ENCODE data around the gene REP15. TPM values are rescaled to one million over a fixed set of nuclear protein-coding genes. Genes with fewer than 3 reads are reported as not detected.
"Not testable (repeated sequence)": the region's sequence is repeated elsewhere in the genome, so short reads cannot be mapped to it uniquely, and the experiment has no call there.

The REP15 gene
- total and polyA plus RNA-seq, 4 donors = 0.63 to 2.1 (median 1.7) TPM

- H3K4me3 ChIP-seq = no peak overlapping the region
- ATAC-seq (ENCODE audit: insufficient read depth, low FRiP score) (no peak), DNase-seq (peak; percentile 43 to 52 (median 50))
- no peaks in the 10 kb centered on the region for H3K4me1 ChIP-seq (ENCODE audit: control insufficient read depth in 5 of 5, insufficient read depth in 5 of 5, low read length in 5 of 5)
- no peak overlapping the region for H3K9ac ChIP-seq (ENCODE audit: insufficient read depth in 1 of 2, low read length in 2 of 2)
- H3K27me3 ChIP-seq (ENCODE audit: control insufficient read depth in 3 of 3, insufficient read depth in 3 of 3, low read length in 2 of 3) = no peaks in the 10 kb centered on the region
- H3K27ac ChIP-seq (ENCODE audit: low read depth in 1 of 2, low read length in 1 of 2) = no peak overlapping the region
- TF ChIP-seq CTCF (IDR thresholded peaks at IDR 0.05; ENCODE audit: control extremely low read depth, extremely low read depth) = peak; percentile 60
- 61 to 62% methylated on average over 3 of the region's 3 CpGs for WGBS, 2 donors
- H3K36me3 ChIP-seq (ENCODE audit: control insufficient read depth in 4 of 4, insufficient read depth in 4 of 4, low read length in 4 of 4) = peaks cover 7 to 26% (median 12%) of the 10 kb centered on the region in 4 donors
- no peaks in the 10 kb centered on the region for H3K9me3 ChIP-seq (ENCODE audit: control insufficient read depth in 4 of 4, insufficient read depth in 3 of 4, low read length in 3 of 4)
These were observed 36.9 kb downstream of the REP15 start for GRCh38 chr12:27733052-27733656.

DNA sequence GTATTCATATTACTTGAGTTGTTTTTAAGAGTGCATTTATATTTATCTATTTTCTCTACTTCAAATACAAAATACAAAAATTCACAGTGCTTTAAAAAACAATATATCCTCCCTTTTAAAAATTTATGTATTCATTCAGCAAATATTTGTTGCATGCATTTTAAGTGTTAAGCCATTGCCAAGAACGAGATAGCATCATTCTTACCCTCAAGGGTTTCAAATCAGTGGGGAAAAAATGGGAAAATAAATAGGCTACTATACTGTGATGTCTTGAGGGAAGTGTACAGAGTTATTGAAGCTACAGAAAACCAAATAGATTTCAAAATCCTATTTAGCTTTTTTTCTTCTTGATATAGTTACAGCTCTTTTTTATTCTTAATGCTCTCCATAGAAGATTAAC is 37.5 kb downstream of the REP15 start:
- WGBS, 2 donors = 95 to 96% methylated on average over 1 of the region's 1 CpG
- no peaks in the 10 kb centered on the region for H3K9me3 ChIP-seq (ENCODE audit: control insufficient read depth in 4 of 4, insufficient read depth in 3 of 4, low read length in 3 of 4)

DNA sequence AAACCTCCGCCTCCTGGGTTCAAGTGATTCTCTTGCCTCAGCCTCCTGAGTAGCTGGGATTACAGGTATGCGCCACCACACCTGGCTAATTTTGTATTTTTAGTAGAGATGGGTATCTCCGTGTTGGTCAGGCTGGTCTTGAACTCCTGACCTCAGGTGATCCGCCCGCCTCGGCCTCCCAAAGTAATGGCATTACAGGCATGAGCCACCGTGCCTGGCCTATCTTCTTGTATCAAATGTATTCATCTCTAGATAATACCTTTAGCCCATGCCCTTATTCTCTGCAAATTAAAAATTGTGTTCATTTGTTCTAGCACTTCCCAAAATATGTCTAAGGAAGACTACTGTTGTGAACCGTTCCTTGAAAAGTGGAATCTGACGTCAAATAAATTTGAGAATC is 38.1 kb downstream of the REP15 start:
- not testable (repeated sequence) for H3K27me3 ChIP-seq (ENCODE audit: control insufficient read depth in 3 of 3, insufficient read depth in 3 of 3, low read length in 2 of 3); H3K27ac ChIP-seq (ENCODE audit: low read depth in 1 of 2, low read length in 1 of 2); ATAC-seq (ENCODE audit: insufficient read depth, low FRiP score); H3K9me3 ChIP-seq (ENCODE audit: control insufficient read depth in 4 of 4, insufficient read depth in 3 of 4, low read length in 3 of 4); H3K4me1 ChIP-seq (ENCODE audit: control insufficient read depth in 5 of 5, insufficient read depth in 5 of 5, low read length in 5 of 5); H3K9ac ChIP-seq (ENCODE audit: insufficient read depth in 1 of 2, low read length in 2 of 2); H3K4me3 ChIP-seq; DNase-seq
- 95 to 96% methylated on average over 9 of the region's 9 CpGs for WGBS, 2 donors
- peaks cover 10 to 29% (median 13%) of the 10 kb centered on the region in 4 donors for H3K36me3 ChIP-seq (ENCODE audit: control insufficient read depth in 4 of 4, insufficient read depth in 4 of 4, low read length in 4 of 4)

More for the DNA sequence above, 37.5 kb downstream of the REP15 start:
- H3K9ac ChIP-seq (ENCODE audit: insufficient read depth in 1 of 2, low read length in 2 of 2) = no peak overlapping the region
- DNase-seq (no peak), ATAC-seq (ENCODE audit: insufficient read depth, low FRiP score) (no peak)
- H3K4me3 ChIP-seq = no peak overlapping the region
- H3K27ac ChIP-seq (ENCODE audit: low read depth in 1 of 2, low read length in 1 of 2) = no peak overlapping the region
- H3K27me3 ChIP-seq (ENCODE audit: control insufficient read depth in 3 of 3, insufficient read depth in 3 of 3, low read length in 2 of 3) = no peaks in the 10 kb centered on the region
- no peaks in the 10 kb centered on the region for H3K4me1 ChIP-seq (ENCODE audit: control insufficient read depth in 5 of 5, insufficient read depth in 5 of 5, low read length in 5 of 5)
- H3K36me3 ChIP-seq (ENCODE audit: control insufficient read depth in 4 of 4, insufficient read depth in 4 of 4, low read length in 4 of 4) = peaks cover 7 to 26% (median 12%) of the 10 kb centered on the region in 4 donors
- TF ChIP-seq CTCF (IDR thresholded peaks at IDR 0.05; ENCODE audit: control extremely low read depth, extremely low read depth) = no peak

DNA sequence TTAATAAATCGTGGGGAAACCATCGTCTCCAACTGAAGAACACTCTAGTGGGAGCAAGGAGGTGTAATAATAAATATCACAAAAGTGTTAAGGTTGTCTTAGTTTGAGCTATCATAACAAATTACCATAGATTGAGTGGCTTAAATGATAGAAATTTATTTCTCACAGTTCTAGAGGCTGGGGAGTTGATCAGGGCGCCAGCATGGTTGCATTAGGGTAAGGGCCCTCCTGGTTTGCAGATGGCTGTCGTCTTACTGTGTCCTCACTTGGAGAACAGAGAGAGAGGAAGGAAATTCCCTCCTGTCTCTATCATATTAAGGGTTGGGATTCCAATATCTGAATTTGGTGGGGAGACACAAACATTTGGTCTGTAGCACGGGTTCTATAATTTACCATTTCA is 47.4 kb downstream of the REP15 start:
- Histone ChIP-seq H3K27ac (ENCODE audit: low read depth in 1 of 2, low read length in 1 of 2) (no peak overlapping the region), H3K36me3 (ENCODE audit: control insufficient read depth in 4 of 4, insufficient read depth in 4 of 4, low read length in 4 of 4) (peaks cover 3 to 23% (median 11%) of the 10 kb centered on the region in 4 donors)
- no peak for DNase-seq

DNA sequence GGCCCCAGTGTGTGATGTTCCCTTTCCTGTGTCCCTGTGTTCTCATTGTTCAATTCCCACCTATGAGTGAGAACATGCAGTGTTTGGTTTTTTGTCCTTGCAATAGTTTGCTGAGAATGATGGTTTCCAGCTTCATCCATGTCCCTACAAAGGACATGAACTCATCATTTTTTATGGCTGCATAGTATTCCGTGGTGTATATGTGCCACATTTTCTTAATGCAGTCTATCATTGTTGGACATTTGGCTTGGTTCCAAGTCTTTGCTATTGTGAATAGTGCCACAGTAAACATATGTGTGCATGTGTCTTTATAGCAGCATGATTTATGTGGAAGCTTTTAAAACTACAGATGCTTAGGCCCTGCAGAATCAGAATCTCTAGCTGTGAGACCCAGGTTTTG is 49.5 kb downstream of the REP15 start:
- H3K36me3 ChIP-seq (ENCODE audit: control insufficient read depth in 4 of 4, insufficient read depth in 4 of 4, low read length in 4 of 4) = peaks cover 3 to 15% (median 8%) of the 10 kb centered on the region in 4 donors
- not testable (repeated sequence) for H3K9ac ChIP-seq (ENCODE audit: insufficient read depth in 1 of 2, low read length in 2 of 2); H3K4me1 ChIP-seq (ENCODE audit: control insufficient read depth in 5 of 5, insufficient read depth in 5 of 5, low read length in 5 of 5); ATAC-seq (ENCODE audit: insufficient read depth, low FRiP score); H3K4me3 ChIP-seq; DNase-seq; H3K9me3 ChIP-seq (ENCODE audit: control insufficient read depth in 4 of 4, insufficient read depth in 3 of 4, low read length in 3 of 4); H3K27ac ChIP-seq (ENCODE audit: low read depth in 1 of 2, low read length in 1 of 2); H3K27me3 ChIP-seq (ENCODE audit: control insufficient read depth in 3 of 3, insufficient read depth in 3 of 3, low read length in 2 of 3)
- WGBS, 2 donors = 73 to 84% methylated on average over 1 of the region's 1 CpG

More for the DNA sequence above, 47.4 kb downstream of the REP15 start:
- TF ChIP-seq CTCF (IDR thresholded peaks at IDR 0.05; ENCODE audit: control extremely low read depth, extremely low read depth) = no peak
- H3K9ac ChIP-seq (ENCODE audit: insufficient read depth in 1 of 2, low read length in 2 of 2) = no peak overlapping the region
- no peaks in the 10 kb centered on the region for H3K9me3 ChIP-seq (ENCODE audit: control insufficient read depth in 4 of 4, insufficient read depth in 3 of 4, low read length in 3 of 4)
- ATAC-seq (ENCODE audit: insufficient read depth, low FRiP score) = no peak
- peaks cover 0 to 1% (median 0%) of the 10 kb centered on the region in 5 donors for H3K4me1 ChIP-seq (ENCODE audit: control insufficient read depth in 5 of 5, insufficient read depth in 5 of 5, low read length in 5 of 5)
- no peak overlapping the region for H3K4me3 ChIP-seq
- 97 to 98% methylated on average over 5 of the region's 5 CpGs for WGBS, 2 donors
- H3K27me3 ChIP-seq (ENCODE audit: control insufficient read depth in 3 of 3, insufficient read depth in 3 of 3, low read length in 2 of 3) = no peaks in the 10 kb centered on the region

All from lung (tissue), 12 donors.